K562 (cell line): ENCODE data around the gene ADGRB2. TPM values are rescaled to one million over a fixed set of nuclear protein-coding genes. Genes with fewer than 3 reads are reported as not detected.

Source experiments
- ATAC-seq: fragments of 200-7000 bp; cut with Tn5 transposase; 3 replicates; pipeline ENCODE4 v1.9.1; 2020; ENCODE audit warnings: moderate library complexity
- BruUV-seq: library from RNA; stranded (reverse); fragments of 400-500 nt; replicated peaks from 2 replicates; lab custom pipeline; 2021; lab: Mats Ljungman, UMichigan
- CTCF ChIA-PET: fragments of 300-600 bp; formaldehyde crosslinking; extraction: SDS; loops from one replicate; lab custom pipeline; 2021; ENCODE audit warnings: low intra/inter-chr PET ratio; lab: Yijun Ruan, JAX
- POLR2A ChIA-PET: fragments of 300-600, 350-650 bp; sonication (Branson Sonifier 250); formaldehyde crosslinking; extraction: SDS; loops from one replicate; lab custom pipeline; 2021; ENCODE audit warnings: antibody characterized with exemption, inconsistent platforms; lab: Yijun Ruan, JAX
- DNase-seq, 4 experiments: peaks; one replicate each; pipeline versions ENCODE4 v3.0.0 to v3.0.0-alpha.2; 2011 to 2018; ENCODE audit warnings: low spot score in 3 of 4, mixed read lengths in 3 of 4; ENCODE audit errors: extremely low read depth in 1 of 4
- FAIRE-seq: peaks from 2 replicates; lab custom pipeline; 2011; peaks lifted over from hg19 to GRCh38; lab: Jason Lieb, UNC
- H2AFZ ChIP-seq: 2 replicates; pipeline ENCODE4 v1.6.0; 2011; ENCODE audit warnings: low read depth, low read length, control low read depth, inconsistent platforms
- H3K27ac ChIP-seq: fragments of 200-600 bp; 3 replicates; pipeline ENCODE4 v1.8.0; 2011; ENCODE audit warnings: low read depth, mild to moderate bottlenecking, control low read depth, inconsistent platforms, low read length, moderate library complexity, mixed read lengths; ENCODE audit errors: extremely low read depth
- H3K27me3 ChIP-seq, 2 experiments: fragments of 300-600 bp in 1 of 2; 2 replicates in 1 of 2; 3 replicates in 1 of 2; pipeline versions ENCODE4 v1.6.0 to v1.8.0; 2011; ENCODE audit warnings: inconsistent platforms in 2 of 2, low read length in 2 of 2, mild to moderate bottlenecking in 1 of 2, mixed read lengths in 1 of 2, moderate library complexity in 1 of 2; ENCODE audit not compliant: control insufficient read depth in 2 of 2, insufficient read depth in 2 of 2
- H3K36me3 ChIP-seq: fragments of 300-600 bp; 3 replicates; pipeline ENCODE4 v1.8.0; 2011; ENCODE audit warnings: mild to moderate bottlenecking, low read length, inconsistent platforms; ENCODE audit not compliant: control insufficient read depth, insufficient read depth
- H3K4me1 ChIP-seq, 2 experiments: fragments of 200-600 bp in 1 of 2; replicated peaks in 1 of 2; 2 replicates in 1 of 2; 3 replicates in 1 of 2; pipeline versions ENCODE4 v1.5.1 to v1.8.0; 2011; ENCODE audit warnings: inconsistent platforms in 2 of 2, low read length in 2 of 2, mild to moderate bottlenecking in 1 of 2, mixed read lengths in 1 of 2, moderate library complexity in 1 of 2; ENCODE audit not compliant: control insufficient read depth in 2 of 2, insufficient read depth in 2 of 2
- H3K4me2 ChIP-seq: 2 replicates; pipeline ENCODE4 v1.6.1; 2011; ENCODE audit warnings: low read length, control low read depth, inconsistent platforms, mixed read lengths; ENCODE audit not compliant: insufficient read depth
- H3K4me3 ChIP-seq: fragments of 200-600 bp; sonication (generic), shearing (Covaris generic); 2 replicates; pipeline ENCODE4 v1.5.1; 2016; ENCODE audit warnings: control low read depth, inconsistent platforms
- H3K79me2 ChIP-seq: fragments of 200-600 bp; 3 replicates; pipeline ENCODE4 v1.8.0; 2011; ENCODE audit warnings: low read length, inconsistent platforms; ENCODE audit not compliant: control insufficient read depth, insufficient read depth
- H3K9ac ChIP-seq, 2 experiments: 2 replicates each; pipeline versions ENCODE4 v1.6.0 to v1.6.1; 2011; ENCODE audit warnings: low read depth in 2 of 2, low read length in 2 of 2, control low read depth in 1 of 2, inconsistent platforms in 1 of 2, mild to moderate bottlenecking in 1 of 2, mixed read lengths in 1 of 2; ENCODE audit not compliant: insufficient read depth in 1 of 2
- H3K9me1 ChIP-seq: one replicate; pipeline ENCODE4 v1.6.0; 2011; ENCODE audit warnings: inconsistent platforms, mild to moderate bottlenecking, low read length, moderate library complexity; ENCODE audit not compliant: control insufficient read depth, insufficient read depth
- H3K9me3 ChIP-seq: replicated peaks from 2 replicates; pipeline ENCODE4 v1.5.1; 2011; ENCODE audit warnings: low read depth, low read length, inconsistent platforms; ENCODE audit not compliant: control insufficient read depth, insufficient read depth
- H4K20me1 ChIP-seq: replicated peaks from 2 replicates; pipeline ENCODE4 v1.6.1; 2011; ENCODE audit warnings: low read length, inconsistent platforms, mixed read lengths; ENCODE audit not compliant: control insufficient read depth, insufficient read depth
- CREB1 ChIP-seq, 2 experiments: sonication (generic) in 1 of 2; formaldehyde crosslinking in 1 of 2; IDR thresholded peaks; 2 replicates each; pipeline versions ENCODE4 v1.6.1 to v1.8.0; 2012 to 2022; ENCODE audit warnings: inconsistent platforms in 1 of 2, mild to moderate bottlenecking in 1 of 2, missing genetic modification reagents in 1 of 2, moderate library complexity in 1 of 2
- HDAC2 ChIP-seq: fragments of 450-650 bp; IDR thresholded peaks from 2 replicates; pipeline ENCODE4 v1.6.1; 2016; ENCODE audit warnings: mild to moderate bottlenecking
- WGBS: fragments of 100-300 bp; shearing (Covaris generic); methylation state at CpG from one replicate; pipeline ENCODE4 v1.1.6; 2016; ENCODE audit warnings: low coverage, mixed read lengths; ENCODE audit not compliant: insufficient coverage; ENCODE audit errors: missing lambda C conversion rate; 5-methylcytosine and 5-hydroxymethylcytosine counted together
- in situ Hi-C: fragments of 300-500 bp; cut with MboI; formaldehyde crosslinking; loops from 4 replicates; pipeline ENCODE4 v1.15.0; 2018; ENCODE audit warnings: inconsistent platforms, mixed read lengths
- intact Hi-C: fragments of 100-400 bp; cut with micrococcal nuclease; formaldehyde crosslinking; loops from 2 replicates; pipeline ENCODE4 v1.14.2; 2022
- polyA plus RNA-seq, 8 experiments: library from polyadenylated mRNA; depleted of rRNA in 4 of 8; stranded (reverse) in 5 of 8; unstranded in 3 of 8; fragments of >200 nt; fragmentation: Nextera tagmentation in 2 of 8; fragmentation: Illumina TruSeq in 1 of 8; extraction: Ambion mirVana in 2 of 8; extraction: Trizol in 1 of 8; gene quantifications; 2 replicates each; pipeline versions ENCODE4 v1.2.1 to v1.2.3, GENCODE V29; 2011 to 2014; ENCODE audit warnings: inconsistent platforms in 1 of 8, missing spikeins in 1 of 8
- total RNA-seq, 7 experiments: library from RNA; depleted of rRNA in 6 of 7; stranded (reverse); fragments of >200 nt in 6 of 7; fragmentation: Illumina TruSeq in 2 of 7; extraction: Trizol in 2 of 7; gene quantifications; 2 replicates each; pipeline versions ENCODE4 v1.2.1 to v1.2.3, GENCODE V29; 2011 to 2021; ENCODE audit warnings: low replicate concordance in 1 of 7
- TF ChIP-seq, protein P1 (sequence below), 3 experiments: IDR thresholded peaks in 2 of 3; conservative IDR thresholded peaks in 1 of 3; 2 replicates each; pipeline ENCODE4 v1.5.1; 2011 to 2012; ENCODE audit warnings: low read length in 3 of 3, mild to moderate bottlenecking in 3 of 3, control low read depth in 2 of 3, improper control_type of control experiment in 1 of 3, inconsistent platforms in 1 of 3, low read depth in 1 of 3, mixed read lengths in 1 of 3, moderate library complexity in 1 of 3; ENCODE audit not compliant: insufficient read depth in 2 of 3

ADGRB2 gene
- total and polyA plus RNA-seq, 9 of the 15 experiments (the other 6 are each of a cell fraction or from before 2014, with no cell fraction given), result 0.04 to 0.23 (median 0.20) TPM; not detected in 2

DNA sequence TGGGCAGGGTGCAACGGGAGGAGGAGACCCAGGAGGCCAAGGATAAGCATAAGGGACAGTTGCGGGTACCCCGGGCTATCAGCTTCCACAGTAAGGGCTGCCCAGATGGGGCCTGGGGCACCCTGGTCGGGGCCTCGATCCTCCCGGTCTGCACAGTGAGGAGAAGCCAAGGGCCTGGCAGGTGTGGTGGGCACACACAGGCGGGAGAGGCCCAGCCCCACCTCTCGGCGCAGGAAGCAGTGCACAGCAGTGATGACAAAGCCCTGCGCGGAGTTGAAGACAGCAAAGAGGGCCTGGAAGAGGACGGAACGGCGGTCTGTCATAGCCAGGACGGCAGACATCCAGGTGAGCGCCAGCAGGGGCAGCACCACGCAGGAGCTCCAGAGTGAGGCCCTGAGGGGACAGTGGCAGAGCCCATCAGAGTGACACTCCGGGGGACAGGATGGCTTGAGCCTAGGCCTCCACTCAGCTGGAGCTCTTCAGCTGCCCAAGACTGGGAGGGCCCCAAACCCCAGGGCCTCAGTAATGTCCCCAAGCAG lies 31.3 kb downstream of the ADGRB2 start:
- POLR2A ChIA-PET, result interaction anchor here (0.7 kb wide), 1 partner anchor 312 kb away, joined by 4 read pairs; no protein-coding TSS in a partner anchor
- CTCF ChIA-PET, result no interaction called here
- H4K20me1 ChIP-seq, result peaks cover 27% of the 10 kb centered on the region
- intact Hi-C loops (no loop called here), in situ Hi-C loops (no loop called here)
- no peak overlapping the region for H3K4me3 ChIP-seq
- no peak for TF ChIP-seq HDAC2
- TF ChIP-seq, protein P1, sequence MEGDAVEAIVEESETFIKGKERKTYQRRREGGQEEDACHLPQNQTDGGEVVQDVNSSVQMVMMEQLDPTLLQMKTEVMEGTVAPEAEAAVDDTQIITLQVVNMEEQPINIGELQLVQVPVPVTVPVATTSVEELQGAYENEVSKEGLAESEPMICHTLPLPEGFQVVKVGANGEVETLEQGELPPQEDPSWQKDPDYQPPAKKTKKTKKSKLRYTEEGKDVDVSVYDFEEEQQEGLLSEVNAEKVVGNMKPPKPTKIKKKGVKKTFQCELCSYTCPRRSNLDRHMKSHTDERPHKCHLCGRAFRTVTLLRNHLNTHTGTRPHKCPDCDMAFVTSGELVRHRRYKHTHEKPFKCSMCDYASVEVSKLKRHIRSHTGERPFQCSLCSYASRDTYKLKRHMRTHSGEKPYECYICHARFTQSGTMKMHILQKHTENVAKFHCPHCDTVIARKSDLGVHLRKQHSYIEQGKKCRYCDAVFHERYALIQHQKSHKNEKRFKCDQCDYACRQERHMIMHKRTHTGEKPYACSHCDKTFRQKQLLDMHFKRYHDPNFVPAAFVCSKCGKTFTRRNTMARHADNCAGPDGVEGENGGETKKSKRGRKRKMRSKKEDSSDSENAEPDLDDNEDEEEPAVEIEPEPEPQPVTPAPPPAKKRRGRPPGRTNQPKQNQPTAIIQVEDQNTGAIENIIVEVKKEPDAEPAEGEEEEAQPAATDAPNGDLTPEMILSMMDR (IDR thresholded peaks at IDR 0.05 in 2 of 3, conservative IDR thresholded peaks at IDR 0.05 in 1 of 3; ENCODE audit: insufficient read depth in 2 of 3, low read depth in 1 of 3, low read length in 3 of 3), result peak in 2 of 3 experiments; percentile 18 to 19; a peak in 1 of 6 replicates
- TF ChIP-seq CREB1 (IDR thresholded peaks at IDR 0.05), result peak; percentile 27; the same call in 1 of the 2 replicates
- no peak for TF ChIP-seq CREB1 (CRISPR knock-in tag; IDR thresholded peaks at IDR 0.05)
- H3K4me1 ChIP-seq, result peaks cover 0 to 19% of the 10 kb centered on the region in 2 experiments; a peak in 1 of 5 replicates
- no peaks in the 10 kb centered on the region for H3K9me1 ChIP-seq
- DNase-seq, result no peak
- H3K36me3 ChIP-seq, result no peaks in the 10 kb centered on the region
- peak overlapping the region in 1 of 2 experiments; percentile 39; a peak in 1 of 4 replicates for H3K9ac ChIP-seq
- H2AFZ ChIP-seq, result no peak overlapping the region
- no peaks in the 10 kb centered on the region for H3K9me3 ChIP-seq
- H3K4me2 ChIP-seq, result no peak overlapping the region
- no TSS peak for BruUV-seq
- no peak overlapping the region for H3K27ac ChIP-seq
- peaks cover 79 to 94% of the 10 kb centered on the region in 2 experiments for H3K27me3 ChIP-seq
- H3K79me2 ChIP-seq, result no peaks in the 10 kb centered on the region
- 6% methylated on average over 18 of the region's 18 CpGs for WGBS
- ATAC-seq, result peak; percentile 70
- no peak for FAIRE-seq
